ENCODE data around the gene COPB2.
"Not testable (repeated sequence)": the region's sequence is repeated elsewhere in the genome, so short reads cannot be mapped to it uniquely, and the experiment has no call there.

Gene COPB2

GRCh38 chr3:139378587-139379241 is 10.7 kb downstream of the COPB2 start:
- DNase-seq (ENCODE audit: low read depth) = no peak

- DNase-seq (ENCODE audit: low read depth) = no peak
Observed at GRCh38 chr3:139377378-139377777, 12.1 kb downstream of the COPB2 start.

- DNase-seq (ENCODE audit: low read depth) = no peak
Observed at GRCh38 chr3:139374099-139374498, 15.3 kb downstream of the COPB2 start.

- DNase-seq (ENCODE audit: low read depth) = no peak
Observed at GRCh38 chr3:139364549-139364948, 24.9 kb downstream of the COPB2 start.

- no peak for DNase-seq (ENCODE audit: low read depth)
Observed at GRCh38 chr3:139361276-139361675, 28.2 kb downstream of the COPB2 start.

GRCh38 chr3:139358841-139359562 is 30.4 kb downstream of the COPB2 start:
- DNase-seq (ENCODE audit: low read depth) = no peak

- DNase-seq (ENCODE audit: low read depth) = no peak
Observed at GRCh38 chr3:139357899-139358298, 31.5 kb downstream of the COPB2 start.

GRCh38 chr3:139355891-139356290 is 33.6 kb downstream of the COPB2 start:
- no peak for DNase-seq (ENCODE audit: low read depth)

- no peak for DNase-seq (ENCODE audit: low read depth)
Observed at GRCh38 chr3:139355476-139355875, 34.0 kb downstream of the COPB2 start.

GRCh38 chr3:139354661-139355060 is 34.8 kb downstream of the COPB2 start:
- DNase-seq (ENCODE audit: low read depth) = no peak

GRCh38 chr3:139353920-139354556 is 35.4 kb downstream of the COPB2 start:
- no peak for DNase-seq (ENCODE audit: low read depth)

- DNase-seq (ENCODE audit: low read depth) = no peak
Observed at GRCh38 chr3:139346771-139347170, 42.7 kb downstream of the COPB2 start.

GRCh38 chr3:139343895-139344856 is 45.3 kb downstream of the COPB2 start, which contains the start of gene MRPS22:
TSS of gene MRPS22 (plus strand) at chr3:139344020. CDS start at chr3:139344027, 7 bp downstream.
- peak; percentile 51 for DNase-seq (ENCODE audit: low read depth)

- no peak for DNase-seq (ENCODE audit: low read depth)
Observed at GRCh38 chr3:139342054-139342453, 47.4 kb downstream of the COPB2 start.

- no peak for DNase-seq (ENCODE audit: low read depth)
Observed at GRCh38 chr3:139340784-139341183, 48.7 kb downstream of the COPB2 start.

- DNase-seq (ENCODE audit: low read depth) = no peak
Observed at GRCh38 chr3:139339219-139339906, 50.1 kb downstream of the COPB2 start.

- DNase-seq (ENCODE audit: low read depth) = no peak
Observed at GRCh38 chr3:139338405-139338804, 51.0 kb downstream of the COPB2 start.

GRCh38 chr3:139334675-139335074 is 54.8 kb downstream of the COPB2 start:
- DNase-seq (ENCODE audit: low read depth) = not testable (repeated sequence)

GRCh38 chr3:139332092-139332491 is 57.4 kb downstream of the COPB2 start:
- no peak for DNase-seq (ENCODE audit: low read depth)

GRCh38 chr3:139329364-139329850 is 60.0 kb downstream of the COPB2 start:
- DNase-seq (ENCODE audit: low read depth) = peak; percentile 92

- no peak for DNase-seq (ENCODE audit: low read depth)
Observed at GRCh38 chr3:139328356-139328755, 61.1 kb downstream of the COPB2 start.

All from stimulated activated CD8-positive, alpha-beta memory T cell treated with anti-CD3 and anti-CD28 coated beads, Interleukin-15, amount 100 ng/mL, for 24 hours (primary cell).